Fibroblast of villous mesenchyme (primary cell): ENCODE data around the gene SULT1C3. TPM values are rescaled to one million over a fixed set of nuclear protein-coding genes. Genes with fewer than 3 reads are reported as not detected.
A peak's percentile ranks its signal among the peaks of the same experiment; 100 is the strongest.

ENCODE experiments used
- DNase-seq: peaks from one replicate; pipeline ENCODE4 v3.0.0-alpha.2; 2010; ENCODE audit warnings: low read depth
- H3K4me3 ChIP-seq: 2 replicates; pipeline ENCODE4 v1.5.1; 2011; ENCODE audit warnings: low read depth, mild to moderate bottlenecking, low read length
- CTCF ChIP-seq: IDR thresholded peaks from 2 replicates; pipeline ENCODE4 v1.5.1; 2012; ENCODE audit warnings: low read depth, mild to moderate bottlenecking, low read length; ENCODE audit not compliant: insufficient read depth
- total RNA-seq: library from RNA; depleted of rRNA; stranded (reverse); fragments of >200 nt; gene quantifications from 2 replicates; pipeline ENCODE4 v1.2.3, GENCODE V29; 2012

Gene SULT1C3
- total RNA-seq, 1 donor: not detected

- no peak overlapping the region for H3K4me3 ChIP-seq
- DNase-seq: no peak
- TF ChIP-seq CTCF: no peak
Measured at GRCh38 chr2:108262036-108262435, 22.3 kb downstream of the SULT1C3 start.

GRCh38 chr2:108263401-108263800 is 23.6 kb downstream of the SULT1C3 start:
- no peak for DNase-seq
- no peak overlapping the region for H3K4me3 ChIP-seq
- no peak for TF ChIP-seq CTCF

DNA sequence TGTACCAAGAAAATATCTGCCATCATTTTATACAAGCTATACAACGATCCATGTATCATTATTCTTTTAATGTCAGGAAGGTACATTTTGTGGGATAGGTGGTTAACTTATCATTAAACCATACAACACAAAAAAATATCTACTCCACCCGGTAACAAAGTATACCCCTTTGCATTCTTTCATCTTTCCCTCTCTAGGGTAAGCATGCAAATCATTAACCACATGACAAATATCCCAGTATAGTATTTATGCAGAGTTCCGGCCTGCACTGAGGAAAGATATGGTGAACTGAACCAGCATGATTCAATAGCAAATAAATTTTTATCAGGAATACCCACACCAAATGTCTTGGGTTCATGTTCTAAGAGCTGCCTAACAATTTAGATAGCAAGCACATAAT is 26.4 kb downstream of the SULT1C3 start:
- no peak for TF ChIP-seq CTCF

GRCh38 chr2:108267101-108267500 is 27.3 kb downstream of the SULT1C3 start:
- peak; percentile 68 for DNase-seq
- TF ChIP-seq CTCF: no peak
- H3K4me3 ChIP-seq: no peak overlapping the region

More for the DNA sequence above, 26.4 kb downstream of the SULT1C3 start:
- DNase-seq: no peak
- no peak overlapping the region for H3K4me3 ChIP-seq

- TF ChIP-seq CTCF: no peak
- peak; percentile 64 for DNase-seq
- H3K4me3 ChIP-seq: no peak overlapping the region
Measured at GRCh38 chr2:108268001-108268400, 28.2 kb downstream of the SULT1C3 start.

DNA sequence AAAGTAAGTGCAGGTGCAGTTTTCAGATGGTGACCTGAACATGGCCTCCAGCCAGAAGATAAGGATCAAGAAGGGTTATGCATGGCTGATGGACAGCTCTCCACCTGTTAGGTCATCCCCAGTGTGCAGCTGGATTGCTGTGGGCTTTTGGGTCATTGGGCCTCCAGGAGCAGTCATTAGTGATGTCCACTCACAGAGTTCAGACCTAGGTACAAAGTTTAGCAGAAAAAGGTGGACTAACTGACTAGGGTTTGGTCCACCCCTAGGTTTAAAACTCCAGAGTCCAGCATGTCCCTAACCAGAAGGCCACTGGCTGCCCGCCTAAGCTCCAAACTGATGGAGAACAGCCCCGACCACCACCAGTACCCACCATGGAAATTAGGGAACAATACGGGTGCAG is 30.6 kb downstream of the SULT1C3 start:
- no peak for DNase-seq
- no peak overlapping the region for H3K4me3 ChIP-seq
- no peak for TF ChIP-seq CTCF

GRCh38 chr2:108270768-108271506 is 31.2 kb downstream of the SULT1C3 start:
- no peak for DNase-seq
- no peak overlapping the region for H3K4me3 ChIP-seq
- no peak for TF ChIP-seq CTCF
